ENCODE data around the gene A2M.

DNA sequence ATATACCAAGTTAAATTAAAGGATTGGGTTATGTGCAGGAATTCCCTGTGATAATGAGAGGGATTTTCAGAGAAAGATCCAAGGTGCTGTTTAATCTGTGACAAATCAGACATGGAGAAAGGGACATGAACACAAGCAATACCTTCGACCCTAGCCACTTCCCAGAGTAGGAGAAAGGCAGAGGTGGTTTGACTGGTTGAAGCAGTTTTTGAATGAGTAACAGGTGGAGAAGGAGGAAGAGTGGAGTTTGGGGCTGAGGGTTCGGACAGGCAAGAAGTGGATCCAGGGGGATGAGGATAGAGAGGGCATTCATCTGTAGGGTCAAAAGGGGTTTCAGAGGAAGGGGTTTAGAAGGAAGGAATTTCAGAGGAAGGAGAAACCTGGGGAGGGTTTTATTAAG lies 27.4 kb upstream of the A2M start:
- TF ChIP-seq, protein P1, sequence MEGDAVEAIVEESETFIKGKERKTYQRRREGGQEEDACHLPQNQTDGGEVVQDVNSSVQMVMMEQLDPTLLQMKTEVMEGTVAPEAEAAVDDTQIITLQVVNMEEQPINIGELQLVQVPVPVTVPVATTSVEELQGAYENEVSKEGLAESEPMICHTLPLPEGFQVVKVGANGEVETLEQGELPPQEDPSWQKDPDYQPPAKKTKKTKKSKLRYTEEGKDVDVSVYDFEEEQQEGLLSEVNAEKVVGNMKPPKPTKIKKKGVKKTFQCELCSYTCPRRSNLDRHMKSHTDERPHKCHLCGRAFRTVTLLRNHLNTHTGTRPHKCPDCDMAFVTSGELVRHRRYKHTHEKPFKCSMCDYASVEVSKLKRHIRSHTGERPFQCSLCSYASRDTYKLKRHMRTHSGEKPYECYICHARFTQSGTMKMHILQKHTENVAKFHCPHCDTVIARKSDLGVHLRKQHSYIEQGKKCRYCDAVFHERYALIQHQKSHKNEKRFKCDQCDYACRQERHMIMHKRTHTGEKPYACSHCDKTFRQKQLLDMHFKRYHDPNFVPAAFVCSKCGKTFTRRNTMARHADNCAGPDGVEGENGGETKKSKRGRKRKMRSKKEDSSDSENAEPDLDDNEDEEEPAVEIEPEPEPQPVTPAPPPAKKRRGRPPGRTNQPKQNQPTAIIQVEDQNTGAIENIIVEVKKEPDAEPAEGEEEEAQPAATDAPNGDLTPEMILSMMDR (conservative IDR thresholded peaks at IDR 0.05; ENCODE audit: low read depth, low read length) = no peak
- TF ChIP-seq EZH2 (IDR thresholded peaks at IDR 0.05; ENCODE audit: low read length, unreplicated experiment) = no peak
- TF ChIP-seq EZH2phosphoT487 (IDR thresholded peaks at IDR 0.05; ENCODE audit: borderline replicate concordance, low read length) = no peak

All from PC-3 (cell line).